ENCODE results near the gene ATP6V1D. TPM values are rescaled to one million over a fixed set of nuclear protein-coding genes. Genes with fewer than 3 reads are reported as not detected.

Gene ATP6V1D
- polyA plus RNA-seq, 6 donors from 2014 or later = 19.6 to 48.2 (median 43.3) TPM

DNA sequence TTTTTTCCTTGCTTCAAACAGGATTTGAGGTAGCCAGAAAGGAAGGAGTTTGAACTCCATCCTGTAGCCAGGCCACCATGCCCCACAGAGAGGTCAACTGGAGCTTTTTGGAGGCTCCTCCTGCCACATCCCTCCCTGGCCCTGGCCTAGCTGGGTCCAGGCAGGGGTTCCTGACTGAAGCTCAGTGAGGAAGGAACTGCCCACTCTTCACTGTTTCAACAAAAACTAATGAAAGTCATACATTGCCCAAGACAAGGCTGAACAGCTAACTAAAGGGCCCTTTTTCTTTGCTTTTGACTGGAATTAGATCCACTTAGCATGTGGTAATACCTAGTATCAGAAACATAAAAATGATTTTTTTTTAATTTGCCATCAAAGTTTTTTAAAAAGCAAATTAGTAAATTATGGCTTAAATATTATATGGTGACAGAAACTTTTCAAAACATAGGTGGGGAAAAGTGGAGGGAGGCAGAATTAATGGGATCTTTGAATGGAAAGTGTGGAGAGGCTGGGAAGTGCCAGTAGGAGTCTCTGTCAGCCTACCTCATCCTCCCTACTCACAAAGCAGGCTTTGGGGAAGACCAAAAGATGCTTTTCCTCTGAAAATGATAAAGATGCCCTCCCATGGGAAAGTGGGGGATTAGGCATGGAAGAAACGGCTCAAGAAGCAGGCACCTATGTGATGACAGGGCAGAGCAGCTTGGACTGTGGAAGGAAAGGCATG, 30.4 kb upstream of the ATP6V1D start:
- no peak for DNase-seq
- Mint-ChIP-seq H3K27ac (no peak overlapping the region), H3K4me1 (no peaks in the 10 kb centered on the region), H3K9me3 (no peaks in the 10 kb centered on the region), H3K4me3 (no peak overlapping the region), H3K36me3 (peaks cover 7 to 10% of the 10 kb centered on the region in 2 donors), H3K27me3 (peaks cover 0 to 3% (median 0%) of the 10 kb centered on the region in 3 donors)
- no peak for ATAC-seq (ENCODE audit: low read depth in 2 of 2)

DNA sequence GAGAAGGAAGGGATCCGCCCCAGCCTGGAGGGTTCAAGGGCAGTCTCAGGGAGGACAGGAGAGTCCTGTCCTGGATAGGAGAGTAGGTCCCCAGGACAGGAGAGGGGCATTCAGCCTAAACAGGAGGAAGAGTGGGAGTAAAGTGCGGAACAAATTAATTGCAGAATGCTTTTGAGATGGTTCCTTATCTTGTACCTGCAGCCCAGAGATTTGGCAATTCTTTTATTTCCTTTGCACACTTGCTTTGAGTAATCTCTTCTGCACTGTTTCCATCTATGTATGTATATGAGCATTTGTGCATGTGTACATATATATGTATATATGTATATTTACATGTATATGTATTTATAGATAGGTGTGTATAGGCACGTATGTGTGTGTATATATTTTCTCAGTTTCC, 29.7 kb upstream of the ATP6V1D start:
- no peak overlapping the region for H3K4me3 Mint-ChIP-seq
- DNase-seq (no peak), ATAC-seq (ENCODE audit: low read depth in 2 of 2) (no peak)
- no peaks in the 10 kb centered on the region for H3K27me3 Mint-ChIP-seq
- peaks cover 8 to 12% of the 10 kb centered on the region in 2 donors for H3K36me3 Mint-ChIP-seq
- H3K4me1 Mint-ChIP-seq = no peaks in the 10 kb centered on the region
- no peak overlapping the region for H3K27ac Mint-ChIP-seq
- no peaks in the 10 kb centered on the region for H3K9me3 Mint-ChIP-seq

DNA sequence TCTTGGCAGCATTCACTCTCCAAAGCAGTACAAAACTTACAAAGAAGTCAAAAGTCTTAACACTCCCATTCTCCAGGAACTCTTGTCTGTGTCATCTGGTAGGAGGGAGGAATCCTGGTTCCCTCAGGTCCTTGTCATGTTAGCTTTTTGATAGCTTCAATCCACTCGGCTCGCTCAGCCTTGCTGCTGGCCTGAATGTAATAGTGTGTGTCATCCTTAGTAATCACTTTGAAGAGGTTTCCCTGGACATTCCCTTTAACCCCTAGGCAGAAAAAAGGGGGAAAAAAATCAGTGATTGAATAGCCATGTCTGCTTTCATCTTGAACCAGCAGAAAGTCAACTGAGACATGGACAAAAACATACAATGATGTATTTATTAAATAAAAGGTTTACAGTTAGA, 27.6 kb upstream of the ATP6V1D start:
- DNase-seq (no peak), ATAC-seq (ENCODE audit: low read depth in 2 of 2) (no peak)
- Mint-ChIP-seq H3K27me3 (no peaks in the 10 kb centered on the region), H3K27ac (no peak overlapping the region), H3K4me3 (no peak overlapping the region), H3K36me3 (peaks cover 21 to 22% of the 10 kb centered on the region in 2 donors), H3K4me1 (no peaks in the 10 kb centered on the region), H3K9me3 (no peaks in the 10 kb centered on the region)

DNA sequence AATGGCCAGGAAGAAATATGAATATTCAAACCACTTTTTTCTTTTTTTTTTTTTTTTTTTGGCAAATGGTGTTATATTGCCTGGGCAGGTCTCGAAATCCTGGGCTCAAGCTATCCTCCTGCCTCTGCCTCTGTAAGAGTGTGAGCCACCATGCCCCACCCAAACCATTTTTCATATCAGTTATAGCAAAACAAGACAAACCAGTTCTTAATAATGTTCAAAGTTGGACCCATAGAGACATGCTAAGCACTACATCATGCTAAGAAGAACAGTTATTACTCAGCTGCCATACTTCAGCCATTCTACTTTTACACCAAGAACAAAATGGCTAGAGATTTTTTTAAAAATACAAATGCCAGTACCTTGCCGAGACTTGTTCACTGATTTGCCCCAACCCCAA, 26.0 kb upstream of the ATP6V1D start:
- H3K4me1 Mint-ChIP-seq = no peaks in the 10 kb centered on the region
- no peak for ATAC-seq (ENCODE audit: low read depth in 2 of 2)
- peak overlapping the region in 3 of 6 donors; percentile 47 to 80 (median 80) for H3K27ac Mint-ChIP-seq
- no peaks in the 10 kb centered on the region for H3K27me3 Mint-ChIP-seq
- H3K4me3 Mint-ChIP-seq = no peak overlapping the region
- peaks cover 28 to 30% of the 10 kb centered on the region in 2 donors for H3K36me3 Mint-ChIP-seq
- no peak for DNase-seq
- no peaks in the 10 kb centered on the region for H3K9me3 Mint-ChIP-seq

DNA sequence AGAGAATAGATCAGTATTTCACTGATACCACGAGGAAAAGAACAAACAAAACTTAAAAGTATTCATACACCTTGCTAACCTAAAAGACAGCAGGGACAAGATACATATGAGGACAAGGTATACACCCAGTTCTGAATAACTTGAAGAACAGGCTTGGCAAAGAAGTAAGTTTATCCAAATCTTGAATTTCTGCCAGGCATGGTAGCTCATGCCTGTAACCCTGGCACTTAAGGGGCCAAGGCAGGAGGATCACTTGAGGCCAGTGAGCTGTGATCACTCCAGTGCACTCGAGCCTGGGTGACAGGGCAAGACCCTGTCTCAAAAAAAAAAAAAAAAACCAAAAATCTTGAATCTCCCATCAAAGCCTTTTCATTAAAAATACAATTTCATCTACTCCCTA, 25.5 kb upstream of the ATP6V1D start:
- H3K9me3 Mint-ChIP-seq = no peaks in the 10 kb centered on the region
- ATAC-seq (ENCODE audit: low read depth in 2 of 2) = no peak
- no peak overlapping the region for H3K27ac Mint-ChIP-seq
- H3K4me3 Mint-ChIP-seq = no peak overlapping the region
- no peaks in the 10 kb centered on the region for H3K27me3 Mint-ChIP-seq
- peaks cover 30 to 32% of the 10 kb centered on the region in 2 donors for H3K36me3 Mint-ChIP-seq
- H3K4me1 Mint-ChIP-seq = no peaks in the 10 kb centered on the region
- DNase-seq = no peak

DNA sequence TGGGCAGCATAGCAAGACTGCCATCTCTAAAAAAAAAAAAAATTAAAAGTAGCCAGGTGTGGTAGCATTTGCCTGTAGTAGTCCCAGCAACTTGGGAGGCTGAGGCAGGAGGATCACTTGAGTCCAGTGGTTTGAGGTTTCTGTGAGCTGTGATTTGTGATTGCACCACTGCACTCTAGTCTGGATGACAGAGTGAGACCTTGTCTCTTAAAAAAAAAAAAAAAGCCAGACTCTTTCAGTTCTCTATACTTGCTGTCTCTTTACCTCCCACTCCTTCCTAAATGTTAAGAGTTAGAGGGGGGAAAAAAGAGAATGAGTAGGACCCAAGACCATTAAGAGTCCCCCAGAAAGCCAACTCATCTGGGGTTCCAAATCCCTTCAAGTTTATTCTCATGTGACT, 18.3 kb upstream of the ATP6V1D start:
- Mint-ChIP-seq H3K9me3 (peaks cover 0 to 2% (median 0%) of the 10 kb centered on the region in 7 donors), H3K36me3 (peaks cover 34 to 57% of the 10 kb centered on the region in 2 donors), H3K4me1 (peaks cover 0 to 9% (median 5%) of the 10 kb centered on the region in 3 donors), H3K4me3 (no peak overlapping the region), H3K27ac (no peak overlapping the region), H3K27me3 (no peaks in the 10 kb centered on the region)
- ATAC-seq (ENCODE audit: low read depth in 2 of 2) (no peak), DNase-seq (no peak)

DNA sequence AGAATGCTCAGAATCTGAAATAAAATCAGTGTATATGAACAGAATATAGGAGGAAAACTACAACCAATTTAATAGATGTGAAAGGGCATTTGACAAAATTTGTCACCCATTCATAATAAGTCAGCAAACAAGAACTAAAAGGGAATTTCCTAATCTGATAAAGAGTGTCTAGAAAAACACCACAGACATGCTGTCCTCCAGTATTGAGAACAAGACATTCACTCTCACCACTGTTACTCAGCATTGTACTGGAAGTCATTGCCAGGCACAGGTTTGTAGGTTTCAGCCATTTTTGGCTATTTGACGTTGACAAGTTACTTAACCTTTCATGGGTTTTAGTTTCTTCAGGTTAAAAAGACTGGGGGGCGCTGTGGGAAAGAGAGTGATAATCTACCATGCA, 13.7 kb upstream of the ATP6V1D start:
- Mint-ChIP-seq H3K4me3 (no peak overlapping the region), H3K36me3 (peaks cover 17 to 30% of the 10 kb centered on the region in 2 donors), H3K9me3 (peaks cover 0 to 2% (median 0%) of the 10 kb centered on the region in 7 donors), H3K27ac (peak overlapping the region in 3 of 6 donors; percentile 36 to 63 (median 47)), H3K27me3 (no peaks in the 10 kb centered on the region), H3K4me1 (peaks cover 4 to 13% (median 9%) of the 10 kb centered on the region in 3 donors)
- no peak for ATAC-seq (ENCODE audit: low read depth in 2 of 2)
- no peak for DNase-seq

DNA sequence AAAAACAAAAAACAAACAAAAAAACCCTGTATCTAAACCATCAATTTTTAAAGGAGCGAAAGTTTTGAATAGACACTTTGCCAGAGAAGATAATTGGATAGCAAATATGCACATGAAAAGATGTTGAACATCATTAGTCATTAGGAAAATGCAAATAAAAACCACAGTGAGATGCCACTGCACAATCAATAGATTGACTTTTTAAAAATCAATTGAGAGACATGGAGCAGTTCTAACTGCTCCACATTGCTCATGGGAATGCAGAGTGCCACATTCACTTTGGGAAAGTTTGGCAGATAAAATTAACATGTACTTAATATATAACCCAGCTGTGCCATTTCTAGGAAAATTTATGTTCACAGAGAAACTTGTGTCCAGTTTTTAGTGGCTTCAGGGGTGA, 13.2 kb upstream of the ATP6V1D start:
- Mint-ChIP-seq H3K27me3 (no peaks in the 10 kb centered on the region), H3K36me3 (peaks cover 15 to 29% of the 10 kb centered on the region in 2 donors), H3K4me1 (peaks cover 7 to 13% (median 11%) of the 10 kb centered on the region in 3 donors), H3K9me3 (peaks cover 0 to 2% (median 0%) of the 10 kb centered on the region in 7 donors), H3K27ac (peak overlapping the region in 2 of 6 donors; percentile 26 to 41), H3K4me3 (no peak overlapping the region)
- no peak for DNase-seq
- ATAC-seq (ENCODE audit: low read depth in 2 of 2) = no peak

DNA sequence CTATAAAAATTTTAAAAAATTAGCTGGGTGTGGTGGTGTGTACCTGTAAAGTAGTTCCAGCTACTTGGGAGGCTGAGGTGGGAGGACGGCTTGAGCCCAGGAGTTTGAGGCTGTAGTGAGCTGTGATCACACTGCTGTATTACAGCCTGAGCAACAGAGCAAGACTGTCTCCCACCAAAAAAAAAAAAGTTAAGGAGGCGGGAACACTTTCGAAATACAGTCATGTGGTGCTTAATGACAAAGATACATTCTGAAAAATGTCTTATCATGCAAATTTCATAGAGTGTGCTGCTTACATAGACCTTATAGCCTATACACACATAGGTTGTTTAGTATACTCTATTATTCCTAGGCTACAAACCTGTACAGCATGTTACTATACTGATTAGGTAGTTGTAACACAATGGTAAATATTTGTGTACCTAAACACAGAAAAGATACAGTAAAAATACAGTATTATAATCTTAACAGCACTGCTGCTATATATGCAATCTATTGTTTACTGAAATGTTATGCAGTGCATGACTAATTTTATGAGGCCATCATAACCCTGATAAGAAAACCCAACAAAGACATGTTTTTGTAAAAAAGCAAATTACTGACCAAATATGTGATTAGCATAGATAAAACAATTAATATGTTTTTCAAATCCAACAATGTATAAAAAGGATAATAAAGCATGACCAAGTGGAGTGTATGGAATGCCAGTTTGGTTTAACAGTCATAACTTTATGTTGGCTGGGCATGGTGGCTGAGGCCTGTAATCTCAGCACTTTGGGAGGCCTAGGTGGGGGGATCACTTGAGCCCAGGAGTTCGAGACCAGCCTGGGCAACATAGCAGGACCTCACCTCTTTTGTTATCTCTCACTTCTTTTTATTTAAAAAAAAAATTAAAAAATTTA, 11.9 kb upstream of the ATP6V1D start:
- Mint-ChIP-seq H3K27ac (no peak overlapping the region), H3K4me1 (peaks cover 8 to 17% (median 16%) of the 10 kb centered on the region in 3 donors), H3K9me3 (no peaks in the 10 kb centered on the region), H3K36me3 (peaks cover 9 to 21% of the 10 kb centered on the region in 2 donors), H3K4me3 (no peak overlapping the region), H3K27me3 (no peaks in the 10 kb centered on the region)
- ATAC-seq (ENCODE audit: low read depth in 2 of 2) = no peak
- no peak for DNase-seq

DNA sequence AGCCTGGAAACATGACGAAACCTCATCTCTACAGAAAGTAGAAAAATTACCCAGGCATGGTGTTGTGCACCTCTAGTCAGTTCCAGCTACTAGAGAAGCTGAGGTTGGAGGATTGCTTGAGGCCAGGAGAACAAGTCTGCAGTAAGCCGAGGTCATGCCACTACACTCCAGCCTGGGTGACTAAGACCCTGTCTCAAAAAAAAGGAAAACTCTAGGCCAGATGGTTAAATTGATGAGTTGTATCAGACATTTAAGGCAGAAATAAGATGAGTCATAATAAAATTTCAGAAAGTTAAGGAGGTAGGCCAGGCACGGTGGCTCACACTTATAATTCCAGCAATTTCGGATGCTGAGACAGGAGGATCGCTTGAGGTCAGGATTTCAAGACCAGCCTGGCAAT, 11.2 kb upstream of the ATP6V1D start:
- H3K4me1 Mint-ChIP-seq = peaks cover 8 to 19% (median 17%) of the 10 kb centered on the region in 3 donors
- H3K36me3 Mint-ChIP-seq = peaks cover 8 to 17% of the 10 kb centered on the region in 2 donors
- DNase-seq (no peak), ATAC-seq (ENCODE audit: low read depth in 2 of 2) (no peak)
- H3K27ac Mint-ChIP-seq = peak overlapping the region in 3 of 6 donors; percentile 10 to 75 (median 42)
- no peaks in the 10 kb centered on the region for H3K27me3 Mint-ChIP-seq
- H3K4me3 Mint-ChIP-seq = no peak overlapping the region
- no peaks in the 10 kb centered on the region for H3K9me3 Mint-ChIP-seq

DNA sequence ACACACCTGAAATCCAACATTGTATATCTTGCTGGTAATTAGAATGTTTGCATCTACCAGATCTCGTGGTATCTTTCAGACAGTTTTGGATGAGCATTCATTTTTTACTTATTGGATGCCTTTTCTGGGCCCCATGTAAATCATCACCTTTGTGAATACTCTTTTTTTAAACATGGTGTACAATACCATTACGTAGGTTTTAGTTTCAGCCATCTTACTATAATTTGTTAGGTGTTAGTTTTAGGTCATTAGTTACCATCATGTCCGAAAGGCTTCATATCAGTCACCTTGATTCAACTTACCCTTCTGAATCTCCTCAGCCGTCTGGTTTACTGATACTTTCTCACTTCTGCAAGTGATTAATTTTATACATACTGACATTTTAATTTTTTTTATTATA, 5.9 kb upstream of the ATP6V1D start:
- H3K4me3 Mint-ChIP-seq = no peak overlapping the region
- H3K27me3 Mint-ChIP-seq = no peaks in the 10 kb centered on the region
- ATAC-seq (ENCODE audit: low read depth in 2 of 2) = no peak
- DNase-seq = no peak
- H3K36me3 Mint-ChIP-seq = peaks cover 8 to 14% of the 10 kb centered on the region in 2 donors
- H3K27ac Mint-ChIP-seq = no peak overlapping the region
- H3K4me1 Mint-ChIP-seq = peaks cover 26 to 47% (median 34%) of the 10 kb centered on the region in 3 donors
- H3K9me3 Mint-ChIP-seq = no peaks in the 10 kb centered on the region

DNA sequence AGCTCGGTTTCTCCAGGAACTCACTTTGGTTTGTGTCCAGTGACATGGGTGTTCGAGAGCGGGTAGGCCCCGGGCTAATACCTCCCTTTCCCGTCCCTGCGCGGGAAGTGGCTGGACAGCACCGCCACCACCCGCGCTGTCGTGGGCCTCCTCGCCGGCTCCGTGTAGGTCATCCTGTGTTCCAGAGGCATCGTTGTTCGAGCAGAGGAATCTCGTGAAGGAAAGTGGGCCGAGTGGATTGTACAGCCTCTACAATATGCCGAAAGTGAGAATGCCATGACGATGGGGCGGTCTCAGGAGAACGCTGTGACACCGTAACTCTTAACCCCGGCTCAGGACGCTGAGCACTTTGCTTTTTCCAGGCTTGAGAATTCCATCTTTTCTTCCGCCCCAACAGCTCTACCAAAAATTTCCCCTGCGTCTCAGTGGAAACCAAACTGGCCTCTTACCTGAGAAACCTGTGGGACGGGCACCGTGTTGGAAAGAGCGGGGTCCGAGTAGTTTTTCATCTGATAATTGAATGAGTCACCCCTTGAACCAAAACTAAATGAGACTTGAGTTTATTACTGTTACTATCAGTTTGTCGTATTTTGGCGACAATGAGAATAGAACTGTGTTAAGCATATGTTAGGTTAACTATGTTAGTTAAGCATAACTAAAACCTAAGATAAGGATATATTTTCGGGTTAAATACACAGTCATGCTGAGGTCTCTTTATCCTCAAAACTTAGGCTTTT, 1.0 kb upstream of the ATP6V1D start:
- ATAC-seq (ENCODE audit: low read depth in 2 of 2) (no peak), DNase-seq (no peak)
- H3K27me3 Mint-ChIP-seq = no peaks in the 10 kb centered on the region
- peak overlapping the region; percentile 86 to 99 (median 95) for H3K4me3 Mint-ChIP-seq
- peak overlapping the region; percentile 95 to 99 (median 98) for H3K27ac Mint-ChIP-seq
- H3K9me3 Mint-ChIP-seq = no peaks in the 10 kb centered on the region
- H3K4me1 Mint-ChIP-seq = peaks cover 26 to 49% (median 43%) of the 10 kb centered on the region in 3 donors
- peaks cover 0 to 7% of the 10 kb centered on the region in 2 donors for H3K36me3 Mint-ChIP-seq
